Stomach smooth muscle (tissue), 2 donors: ENCODE measurements around the gene CTPS1.

Experiments used
- H3K27ac ChIP-seq: one replicate; pipeline ENCODE4 v1.7.0; 2013; ENCODE audit warnings: mild to moderate bottlenecking, low read length, inconsistent platforms
- H3K27me3 ChIP-seq, 2 donors: one replicate each; pipeline ENCODE4 v1.7.0; 2013; ENCODE audit warnings: low read length in 2 of 2; ENCODE audit not compliant: insufficient read depth in 2 of 2, control insufficient read depth in 1 of 2
- H3K36me3 ChIP-seq, 2 donors: one replicate each; pipeline ENCODE4 v1.7.0; 2013; ENCODE audit warnings: low read length in 2 of 2; ENCODE audit not compliant: control insufficient read depth in 2 of 2, insufficient read depth in 2 of 2
- H3K4me1 ChIP-seq: one replicate; pipeline ENCODE4 v1.7.0; 2013; ENCODE audit warnings: low read length; ENCODE audit not compliant: control insufficient read depth, insufficient read depth
- H3K4me3 ChIP-seq, 2 donors: one replicate each; pipeline ENCODE4 v1.7.0; 2013; ENCODE audit warnings: low read length in 2 of 2
- H3K9ac ChIP-seq, 2 donors: one replicate each; pipeline ENCODE4 v1.7.0; 2013; ENCODE audit warnings: low read length in 2 of 2, mild to moderate bottlenecking in 1 of 2
- H3K9me3 ChIP-seq, 2 donors: one replicate each; pipeline ENCODE4 v1.7.0; 2013; ENCODE audit warnings: low read length in 2 of 2; ENCODE audit not compliant: control insufficient read depth in 2 of 2
- donor health status: healthy.
- donor health status: Pancreatic carcinoma.

The CTPS1 gene, protein sequence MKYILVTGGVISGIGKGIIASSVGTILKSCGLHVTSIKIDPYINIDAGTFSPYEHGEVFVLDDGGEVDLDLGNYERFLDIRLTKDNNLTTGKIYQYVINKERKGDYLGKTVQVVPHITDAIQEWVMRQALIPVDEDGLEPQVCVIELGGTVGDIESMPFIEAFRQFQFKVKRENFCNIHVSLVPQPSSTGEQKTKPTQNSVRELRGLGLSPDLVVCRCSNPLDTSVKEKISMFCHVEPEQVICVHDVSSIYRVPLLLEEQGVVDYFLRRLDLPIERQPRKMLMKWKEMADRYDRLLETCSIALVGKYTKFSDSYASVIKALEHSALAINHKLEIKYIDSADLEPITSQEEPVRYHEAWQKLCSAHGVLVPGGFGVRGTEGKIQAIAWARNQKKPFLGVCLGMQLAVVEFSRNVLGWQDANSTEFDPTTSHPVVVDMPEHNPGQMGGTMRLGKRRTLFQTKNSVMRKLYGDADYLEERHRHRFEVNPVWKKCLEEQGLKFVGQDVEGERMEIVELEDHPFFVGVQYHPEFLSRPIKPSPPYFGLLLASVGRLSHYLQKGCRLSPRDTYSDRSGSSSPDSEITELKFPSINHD

DNA sequence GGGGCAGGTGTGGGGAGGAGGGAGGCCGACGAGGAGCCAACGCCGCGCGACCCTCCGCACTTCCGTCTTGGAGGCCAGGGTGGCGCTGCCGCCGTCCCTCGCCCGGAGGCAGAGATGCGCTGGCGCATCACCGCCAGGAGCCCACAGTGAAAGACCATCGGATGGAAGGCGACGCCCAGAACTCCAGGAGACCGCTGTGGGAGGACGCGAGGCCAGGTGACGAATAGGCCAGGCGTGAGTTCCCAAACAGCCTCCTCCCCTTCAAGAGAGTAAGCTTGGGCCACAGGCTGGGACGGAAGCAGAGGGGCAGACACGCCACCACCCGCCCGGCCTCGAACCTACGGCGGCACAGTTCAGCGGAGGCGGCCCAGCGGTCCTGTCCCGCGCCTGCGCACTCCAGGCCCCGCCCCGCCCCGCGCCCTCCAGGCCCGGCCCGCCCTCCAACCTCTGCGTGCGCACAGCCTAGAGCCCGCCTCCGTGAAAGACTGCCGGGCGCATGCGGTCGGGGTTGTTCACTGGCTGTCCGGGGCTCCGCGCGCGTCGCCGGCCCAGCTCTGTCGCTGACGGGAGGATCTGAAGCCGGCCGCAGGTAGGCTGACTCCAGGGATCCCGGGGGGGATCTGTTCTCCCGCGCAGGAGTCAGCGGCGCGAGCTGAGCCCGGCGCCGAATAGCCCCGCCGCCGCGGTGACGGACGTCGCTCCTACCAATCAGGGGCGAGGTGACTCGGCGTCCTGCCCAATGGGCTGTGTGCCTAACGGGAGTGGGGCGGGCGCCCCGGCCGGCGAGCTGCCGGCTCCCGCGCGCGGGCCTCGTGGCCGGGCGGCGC lies at the start of gene CTPS1:
Gene CTPS1 (plus strand): TSS at position 456 of the 827 bp plus-strand sequence. CDS start 3,595 bp downstream, outside the sequence.
- Histone ChIP-seq H3K4me3 (peak within 1 kb of the TSS; percentile 64 to 92), H3K9ac (peak within 1 kb of the TSS; percentile 70 to 96), H3K9me3 (no peaks in the 10 kb centered on the region), H3K4me1 (peaks cover 30% of the 10 kb centered on the region), H3K27ac (peak within 1 kb of the TSS; percentile 92), H3K27me3 (no peaks in the 10 kb centered on the region), H3K36me3 (peaks cover 0 to 2% of the 10 kb centered on the region in 2 donors)

DNA sequence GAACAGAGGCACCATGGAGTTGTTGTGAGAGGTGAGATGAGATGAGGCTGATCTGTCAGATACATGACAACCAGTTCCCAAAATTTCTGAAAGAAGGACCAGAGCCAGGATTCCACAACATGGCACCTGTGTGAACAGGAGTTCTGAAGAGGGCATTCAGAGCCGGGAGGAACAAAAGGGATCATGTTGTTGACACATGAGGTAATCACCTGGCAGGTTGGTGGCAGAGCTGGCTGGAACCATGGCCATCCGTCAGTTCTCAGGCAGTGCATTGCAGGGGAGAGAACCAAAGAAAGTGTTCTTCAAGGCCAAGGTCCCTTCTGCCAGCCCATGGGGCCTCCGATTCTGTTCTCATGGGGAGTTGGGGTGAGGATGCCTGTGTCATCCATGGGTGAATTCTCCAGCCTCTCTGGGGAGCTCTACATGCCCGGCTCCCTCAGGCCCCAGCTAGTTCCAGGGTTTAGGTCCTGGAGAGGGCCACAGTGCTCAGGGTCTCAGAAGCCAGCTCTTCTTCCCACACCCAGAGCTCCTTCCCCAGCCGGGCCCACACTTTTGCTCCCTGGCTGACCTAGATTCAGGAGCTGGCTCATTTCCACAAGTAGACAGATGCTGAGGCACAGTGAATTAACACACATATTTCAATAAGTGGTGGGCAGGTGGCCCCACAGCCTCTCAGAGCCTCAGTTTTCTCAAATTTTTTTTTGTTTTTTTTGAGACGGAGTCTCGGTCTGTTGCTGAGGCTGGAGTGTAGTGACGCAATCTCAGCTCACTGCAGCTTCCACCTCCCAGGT lies 49.1 kb upstream of the CTPS1 start:
- Histone ChIP-seq H3K4me1 (no peaks in the 10 kb centered on the region), H3K9me3 (no peaks in the 10 kb centered on the region), H3K27ac (no peak overlapping the region), H3K27me3 (no peaks in the 10 kb centered on the region), H3K4me3 (no peak overlapping the region), H3K36me3 (no peaks in the 10 kb centered on the region), H3K9ac (no peak overlapping the region)

DNA sequence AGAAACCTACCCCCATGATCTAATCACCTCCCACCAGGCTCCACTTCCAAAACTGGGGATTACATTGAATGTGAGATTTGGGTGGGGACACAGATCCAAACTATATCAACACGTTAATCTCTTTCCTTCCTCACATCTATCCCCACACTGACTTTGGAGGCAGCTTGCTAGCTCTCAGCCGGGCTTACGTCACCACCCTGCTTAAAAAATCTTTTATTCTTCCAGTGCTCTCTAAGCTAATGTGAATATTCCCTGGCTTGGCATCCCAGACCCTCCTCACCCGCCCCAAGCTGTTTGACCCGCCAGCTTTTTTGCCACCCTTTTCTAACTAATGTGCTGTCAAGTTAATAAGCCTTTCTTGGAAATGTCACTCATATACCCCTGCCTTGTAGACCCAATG lies 47.9 kb upstream of the CTPS1 start:
- H3K27me3 ChIP-seq: no peaks in the 10 kb centered on the region
- no peak overlapping the region for H3K27ac ChIP-seq
- H3K36me3 ChIP-seq: no peaks in the 10 kb centered on the region

DNA sequence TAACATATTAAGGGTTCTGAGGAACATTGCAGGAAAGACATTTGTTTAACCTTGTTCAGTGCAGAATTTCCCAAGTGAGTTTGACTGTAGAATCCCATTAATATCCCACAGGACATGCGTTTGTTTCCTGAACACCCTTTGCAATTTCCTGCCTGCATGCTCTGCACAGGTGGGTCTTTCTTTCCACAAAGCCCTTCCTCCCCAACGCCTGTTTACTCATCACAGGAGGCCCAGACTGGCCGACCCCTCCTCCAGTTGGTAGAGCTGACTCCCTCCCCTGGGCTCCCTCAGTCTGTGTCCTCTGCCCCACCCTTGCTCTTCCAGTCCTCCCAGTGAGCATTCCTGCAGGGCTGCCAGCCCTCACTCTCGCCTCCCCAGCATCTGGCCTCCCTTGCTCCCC lies 47.5 kb upstream of the CTPS1 start:
- H3K9ac ChIP-seq: no peak overlapping the region

More for the DNA sequence above, 47.9 kb upstream of the CTPS1 start:
- Histone ChIP-seq H3K4me3 (no peak overlapping the region), H3K9ac (no peak overlapping the region), H3K4me1 (no peaks in the 10 kb centered on the region), H3K9me3 (no peaks in the 10 kb centered on the region)

DNA sequence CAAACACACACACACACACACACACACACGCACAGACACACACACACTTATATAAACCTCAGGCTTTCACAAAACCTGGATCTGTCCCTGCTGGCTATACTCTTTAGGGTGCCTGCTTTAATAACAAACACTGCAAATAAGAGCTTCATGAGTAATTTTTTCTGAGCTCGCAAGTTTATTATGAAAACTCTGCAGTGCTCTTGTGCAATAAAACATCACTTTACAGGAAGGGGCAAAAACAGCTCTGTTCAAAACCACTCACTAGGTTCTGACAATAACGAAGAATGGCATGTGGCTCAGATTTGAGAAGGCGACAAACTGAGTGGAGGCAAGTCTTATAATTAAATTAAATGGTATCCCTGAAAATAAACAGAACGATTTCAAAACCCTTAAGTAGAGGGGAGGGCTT lies 42.6 kb upstream of the CTPS1 start:
- Histone ChIP-seq H3K27me3 (no peaks in the 10 kb centered on the region), H3K27ac (no peak overlapping the region), H3K4me3 (no peak overlapping the region)

More for the DNA sequence above, 47.5 kb upstream of the CTPS1 start:
- no peak overlapping the region for H3K27ac ChIP-seq
- no peaks in the 10 kb centered on the region for H3K27me3 ChIP-seq
- no peak overlapping the region for H3K4me3 ChIP-seq
- no peaks in the 10 kb centered on the region for H3K4me1 ChIP-seq
- H3K36me3 ChIP-seq: no peaks in the 10 kb centered on the region
- H3K9me3 ChIP-seq: no peaks in the 10 kb centered on the region

DNA sequence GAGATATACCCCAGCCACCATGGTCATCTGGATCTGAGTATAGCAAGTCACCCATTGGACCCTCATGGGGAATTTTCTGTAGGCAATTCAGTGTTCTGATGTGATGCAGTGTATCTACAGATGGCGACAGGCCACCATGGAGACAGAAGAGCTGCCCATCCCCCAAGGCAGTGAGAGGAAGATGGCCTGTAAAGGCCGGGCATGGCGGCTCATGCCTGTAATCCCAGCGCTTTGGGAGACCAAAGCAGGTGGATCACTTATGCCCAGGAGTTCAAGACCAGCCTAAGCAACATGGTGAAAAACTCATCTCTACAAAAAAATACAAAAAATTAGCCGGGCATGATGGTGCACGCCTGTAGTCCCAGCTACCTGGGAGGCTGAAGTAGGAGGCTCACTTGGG lies 41.1 kb upstream of the CTPS1 start:
- Histone ChIP-seq H3K4me1 (no peaks in the 10 kb centered on the region), H3K9me3 (no peaks in the 10 kb centered on the region), H3K27me3 (no peaks in the 10 kb centered on the region), H3K36me3 (no peaks in the 10 kb centered on the region), H3K9ac (no peak overlapping the region), H3K27ac (no peak overlapping the region), H3K4me3 (no peak overlapping the region)

More for the DNA sequence above, 42.6 kb upstream of the CTPS1 start:
- Histone ChIP-seq H3K9ac (no peak overlapping the region), H3K36me3 (no peaks in the 10 kb centered on the region), H3K4me1 (no peaks in the 10 kb centered on the region), H3K9me3 (no peaks in the 10 kb centered on the region)

DNA sequence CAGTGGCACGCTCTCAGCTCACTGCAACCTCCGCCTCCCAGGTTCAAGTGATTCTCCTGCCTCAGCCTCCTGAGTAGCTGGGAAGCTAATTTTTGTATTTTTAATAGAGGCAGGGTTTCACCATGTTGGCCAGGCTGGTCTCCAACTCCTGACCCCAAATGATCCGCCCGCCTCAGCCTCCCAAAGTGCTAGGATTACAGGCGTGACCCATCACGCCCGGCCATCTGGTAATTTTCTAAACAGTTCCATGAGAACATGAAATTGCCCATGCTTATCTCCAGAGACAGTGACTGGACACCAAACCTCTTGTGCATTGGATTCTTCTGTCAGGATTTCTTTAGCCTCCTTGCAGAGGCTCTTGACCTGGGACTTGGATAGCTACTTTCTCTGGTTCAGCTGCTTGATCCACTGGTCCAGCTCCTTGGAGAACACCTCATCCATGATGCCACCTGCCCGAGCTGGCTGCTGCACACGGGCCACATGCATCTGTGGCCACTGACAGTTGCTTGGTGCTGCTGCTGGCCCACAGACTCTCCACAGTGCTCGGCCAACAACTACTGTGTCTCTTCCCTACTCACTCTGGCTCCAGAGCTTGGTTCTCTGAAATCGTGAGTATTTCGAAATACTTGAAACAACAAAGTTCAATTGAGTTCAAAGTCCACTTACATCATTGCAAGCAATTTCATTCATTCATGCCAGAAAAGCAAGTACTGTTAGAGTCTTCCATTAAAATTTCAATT lies 40.0 kb upstream of the CTPS1 start:
- Histone ChIP-seq H3K27me3 (no peaks in the 10 kb centered on the region), H3K36me3 (no peaks in the 10 kb centered on the region), H3K9ac (no peak overlapping the region), H3K4me1 (peaks cover 6% of the 10 kb centered on the region), H3K4me3 (no peak overlapping the region), H3K9me3 (no peaks in the 10 kb centered on the region), H3K27ac (no peak overlapping the region)

DNA sequence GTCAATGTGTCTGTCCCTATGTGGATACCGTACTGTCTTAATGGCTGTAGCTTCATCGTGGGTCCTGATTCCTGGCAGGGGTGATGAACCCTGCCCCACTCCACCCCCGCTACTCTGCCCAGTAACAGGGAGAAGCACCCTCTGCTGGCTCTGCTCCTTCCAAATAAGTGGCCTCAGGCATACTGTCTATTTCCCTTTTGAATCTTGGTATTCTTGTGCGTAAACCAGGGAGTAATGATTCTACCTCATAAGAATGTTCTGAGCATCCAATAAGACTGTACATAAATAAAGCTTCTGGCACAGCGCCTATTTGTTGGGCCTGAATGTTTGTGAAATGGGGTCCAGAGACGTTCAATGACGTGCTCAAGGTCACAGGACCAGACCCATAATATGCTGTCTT lies 35.2 kb upstream of the CTPS1 start:
- peak overlapping the region in 1 of 2 donors; percentile 36 for H3K9ac ChIP-seq
- H3K9me3 ChIP-seq: no peaks in the 10 kb centered on the region
- no peaks in the 10 kb centered on the region for H3K27me3 ChIP-seq
- H3K27ac ChIP-seq: peak overlapping the region; percentile 87
- H3K4me1 ChIP-seq: peaks cover 12% of the 10 kb centered on the region
- no peaks in the 10 kb centered on the region for H3K36me3 ChIP-seq
- peak overlapping the region in 1 of 2 donors; percentile 54 for H3K4me3 ChIP-seq

DNA sequence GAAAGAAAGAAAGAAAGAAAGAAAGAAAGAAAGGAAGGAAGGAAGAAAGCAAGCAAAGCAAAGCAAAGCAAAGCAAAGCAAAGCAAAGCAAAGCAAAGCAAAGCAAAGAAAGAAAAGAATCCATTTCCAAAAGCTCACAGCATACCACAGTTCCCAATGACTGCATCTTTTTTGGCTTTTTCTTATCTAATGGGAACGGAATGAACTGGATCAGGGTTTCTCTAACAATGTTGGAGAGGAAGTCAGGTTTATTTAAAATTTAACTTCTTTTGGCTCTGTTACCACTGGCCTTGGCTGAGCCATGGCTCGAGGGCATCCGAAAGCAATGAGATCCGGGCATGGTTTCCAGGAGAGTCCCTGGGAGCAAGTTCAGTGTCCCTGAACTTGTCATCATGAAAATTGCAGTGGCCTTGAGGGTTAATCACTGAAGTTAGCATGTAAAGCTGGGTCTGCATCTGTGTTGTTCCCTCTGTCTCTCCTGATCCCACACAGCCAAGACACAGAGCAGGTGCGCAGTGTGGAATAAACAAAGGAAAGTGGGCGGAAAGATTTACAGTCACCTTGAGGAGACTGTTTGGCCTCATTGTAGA lies 34.6 kb upstream of the CTPS1 start:
- Histone ChIP-seq H3K36me3 (no peaks in the 10 kb centered on the region), H3K9me3 (no peaks in the 10 kb centered on the region), H3K4me3 (peak overlapping the region; percentile 9 to 54), H3K27ac (peak overlapping the region; percentile 87), H3K9ac (peak overlapping the region in 1 of 2 donors; percentile 29), H3K27me3 (no peaks in the 10 kb centered on the region), H3K4me1 (peaks cover 12% of the 10 kb centered on the region)
